GM21723 (cell line): ENCODE results near the gene AZIN2.
A peak's percentile ranks its signal among the peaks of the same experiment; 100 is the strongest.
"Not testable (repeated sequence)": the region's sequence is repeated elsewhere in the genome, so short reads cannot be mapped to it uniquely, and the experiment has no call there.

ENCODE experiments used
- ATAC-seq: cut with Tn5 transposase; IDR thresholded peaks from one replicate; pipeline ENCODE4 v1.9.1; 2021; ENCODE audit warnings: mild to moderate bottlenecking, moderate library complexity; ENCODE audit not compliant: unreplicated experiment

AZIN2 gene

DNA sequence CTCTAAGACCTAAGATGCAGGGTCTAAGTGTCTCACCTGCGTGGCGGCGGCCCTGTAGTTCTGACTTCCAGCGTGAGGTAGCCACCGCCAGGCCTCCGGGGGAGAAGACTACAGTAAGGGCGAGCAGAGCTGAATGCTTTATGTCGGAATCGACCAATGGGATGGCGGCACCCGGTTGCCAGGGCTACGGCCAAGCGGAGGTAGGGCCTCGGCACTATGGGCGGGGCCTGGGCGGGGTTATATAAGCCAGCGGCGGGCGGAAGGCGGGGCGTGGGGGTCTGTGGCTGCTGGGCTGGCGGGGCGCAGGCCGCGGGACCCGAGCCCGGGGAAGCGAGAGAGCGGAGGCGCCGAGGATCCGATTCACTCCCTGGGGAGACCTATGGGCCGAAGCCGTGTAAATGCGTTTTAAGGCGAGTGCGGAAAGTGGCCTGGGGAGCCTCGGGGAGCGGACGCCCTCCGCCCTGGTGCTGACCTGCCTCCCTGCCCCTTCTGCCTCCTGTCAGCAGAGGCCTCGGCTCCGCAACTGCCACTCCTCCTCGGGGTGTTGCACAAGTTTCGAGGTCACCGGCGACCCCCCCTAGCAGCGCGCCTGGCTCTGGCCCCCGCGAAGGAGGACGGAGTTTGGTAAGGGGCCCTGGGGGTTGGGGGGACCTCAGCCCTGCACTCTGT, at the start of gene AZIN2:
TSS of gene AZIN2 (plus strand) at position 269 of the 669 bp plus-strand sequence. CDS start 1,097 bp downstream, outside the sequence.
- peak; percentile 99 for ATAC-seq

DNA sequence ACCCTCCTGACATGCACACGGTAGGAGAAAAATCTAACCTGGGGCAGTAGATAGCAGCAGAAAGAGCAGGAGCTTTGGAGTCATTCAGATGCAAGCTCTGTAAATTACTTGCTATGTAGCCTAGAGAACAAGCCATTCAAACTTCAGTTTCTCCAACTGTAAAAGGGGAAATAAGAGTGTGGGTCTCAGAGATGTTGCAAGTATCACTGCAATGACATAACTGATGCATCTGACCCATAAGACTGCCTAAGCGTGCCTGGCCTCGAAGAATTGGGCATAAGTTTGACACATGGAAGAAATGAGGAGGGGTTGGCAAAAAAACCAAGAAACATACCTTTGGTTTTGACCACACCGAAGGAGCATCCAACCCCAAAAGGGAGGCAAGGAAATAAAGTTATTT, 49.4 kb upstream of the AZIN2 start:
- no peak for ATAC-seq

DNA sequence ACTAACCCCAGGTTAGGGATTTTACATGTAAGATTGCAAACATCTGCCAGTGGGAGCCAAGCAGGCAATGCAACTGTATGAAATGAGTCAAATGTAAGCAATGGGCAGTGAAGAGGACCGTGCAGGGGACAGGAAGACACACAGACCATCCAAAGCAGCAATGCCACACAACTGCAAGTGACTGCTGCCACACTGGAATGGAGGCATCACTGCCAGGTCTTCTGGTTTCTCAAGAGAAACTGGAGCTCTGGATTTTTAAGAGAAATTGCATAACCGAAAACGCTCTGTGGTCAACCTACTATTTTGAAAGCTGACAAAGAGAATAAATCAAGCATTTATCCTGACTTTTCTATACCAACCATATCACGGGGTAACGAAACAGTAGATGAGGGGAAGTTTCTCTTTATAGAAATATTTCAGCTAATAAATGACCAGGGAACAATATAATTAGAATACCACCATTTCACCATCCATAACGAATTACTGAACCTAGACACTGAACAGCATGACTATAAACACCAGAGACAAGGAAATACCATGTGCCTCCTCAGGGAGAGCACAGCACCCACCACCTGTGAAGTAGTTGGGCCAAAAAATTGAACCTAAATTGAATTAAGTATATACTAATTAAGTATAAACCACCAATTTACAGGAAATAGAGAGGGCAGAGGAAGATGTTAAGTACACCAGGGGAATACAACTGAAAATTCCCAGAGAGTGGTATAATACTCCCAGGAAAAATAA, 48.7 kb upstream of the AZIN2 start:
- no peak for ATAC-seq

DNA sequence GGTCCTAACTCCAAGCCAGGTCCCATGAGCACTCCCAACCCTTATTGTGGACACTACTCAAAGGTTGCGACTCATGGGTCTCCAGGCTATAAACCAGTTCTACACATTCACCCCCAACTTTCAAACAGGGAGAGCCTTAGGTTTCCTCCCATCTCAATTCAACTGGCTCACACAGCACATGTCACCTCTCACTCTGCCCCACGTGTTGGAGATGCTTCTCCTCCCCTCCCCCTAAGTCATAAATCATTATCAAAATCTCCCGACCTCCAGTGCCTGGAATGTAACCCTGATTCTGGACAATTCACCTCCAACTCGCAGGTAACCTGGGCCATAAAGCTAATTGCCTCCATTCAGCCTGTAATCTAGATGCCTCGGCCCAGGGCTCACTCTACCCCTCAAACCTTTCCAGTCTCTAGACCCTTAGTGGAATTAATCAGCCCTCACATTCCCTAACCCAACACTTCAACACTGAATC, 44.9 kb upstream of the AZIN2 start:
- ATAC-seq, result no peak

DNA sequence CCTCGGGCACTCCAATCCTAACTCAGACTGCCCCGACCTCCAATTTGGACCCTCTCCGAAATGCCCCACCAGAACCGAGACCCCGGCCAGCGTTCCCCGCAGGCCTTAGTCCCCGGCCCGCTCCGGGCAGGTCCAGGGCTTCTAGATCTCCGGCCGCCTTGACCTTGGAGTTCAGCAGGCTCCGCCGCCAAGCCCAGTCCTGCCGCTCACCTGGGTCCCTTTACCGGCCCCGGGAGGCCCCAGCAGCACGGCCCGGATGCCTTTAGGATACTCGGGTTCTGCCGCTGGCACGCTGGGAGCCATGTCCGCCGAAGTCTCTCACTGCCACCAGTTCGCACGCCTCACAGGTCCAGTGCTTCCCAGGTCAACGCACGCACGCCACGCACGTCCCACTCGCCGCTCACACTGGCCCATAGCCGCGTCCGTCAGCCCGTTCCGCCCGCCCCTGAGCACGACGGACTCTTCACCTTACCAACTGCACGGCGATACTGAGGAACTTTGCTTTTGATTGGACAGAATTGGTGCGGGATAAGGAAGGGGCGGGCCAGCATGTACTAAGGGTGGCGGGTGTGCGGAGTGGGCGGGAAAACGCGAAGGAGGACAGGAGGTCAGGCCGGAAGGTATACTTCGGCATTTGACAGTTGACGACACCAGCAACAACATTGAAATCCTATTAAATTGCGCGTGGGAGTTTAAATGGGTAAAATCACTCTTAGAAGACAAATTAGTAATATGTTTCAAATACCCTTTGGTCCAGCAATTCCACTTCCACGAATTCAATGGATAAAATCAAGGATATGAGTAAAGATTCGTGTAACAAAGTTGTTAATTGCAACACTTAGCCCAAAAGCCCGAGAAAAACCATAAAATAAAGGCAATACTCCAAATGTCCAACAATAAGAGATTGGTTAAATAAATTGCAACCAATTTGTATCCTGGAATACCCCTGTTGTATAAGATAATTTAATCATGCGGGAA, 44.1 kb upstream of the AZIN2 start, which contains the start of gene AK2:
TSS of gene AK2 (minus strand) at position 358 of the 978 bp plus-strand sequence. CDS start at position 303, 55 bp downstream.
- peak; percentile 98 for ATAC-seq

DNA sequence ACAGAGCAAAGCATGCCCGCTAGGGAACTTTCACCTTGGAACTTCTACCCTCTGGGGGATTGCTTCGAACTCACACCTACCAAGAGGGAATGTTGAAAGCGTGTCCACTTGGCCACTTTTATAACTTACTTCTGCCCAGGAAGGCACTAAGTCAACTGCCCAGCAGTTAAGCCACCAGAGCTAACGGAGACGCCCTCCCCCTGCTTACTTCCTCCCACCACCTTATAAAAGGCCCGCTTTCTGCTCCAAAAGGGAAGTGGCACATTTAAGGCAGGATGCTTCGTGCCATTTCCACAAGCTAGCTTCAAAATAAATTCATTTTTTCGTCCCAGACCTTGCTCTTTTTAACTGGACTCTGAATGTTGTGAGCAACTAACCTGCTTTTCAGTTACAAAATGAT, 41.1 kb upstream of the AZIN2 start:
- no peak for ATAC-seq

DNA sequence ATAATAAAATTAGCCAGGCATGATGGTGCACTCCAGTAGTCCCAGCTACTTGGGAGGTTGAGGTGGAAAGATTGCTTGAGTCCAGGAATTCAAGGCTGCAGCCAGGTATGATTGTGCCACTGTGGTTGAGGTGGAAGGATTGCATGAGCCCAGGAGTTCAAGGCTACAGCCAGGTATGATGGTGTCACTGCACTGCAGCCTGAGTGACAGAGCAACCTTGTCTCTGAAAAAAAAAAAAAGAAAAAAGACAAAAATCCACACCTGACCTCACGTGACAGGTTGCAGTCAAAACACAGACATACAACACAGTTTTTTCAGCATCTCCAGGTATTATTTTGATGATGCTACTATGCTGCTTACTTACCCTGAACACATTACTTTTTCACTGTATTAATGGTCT, 39.9 kb upstream of the AZIN2 start:
- ATAC-seq, result no peak

DNA sequence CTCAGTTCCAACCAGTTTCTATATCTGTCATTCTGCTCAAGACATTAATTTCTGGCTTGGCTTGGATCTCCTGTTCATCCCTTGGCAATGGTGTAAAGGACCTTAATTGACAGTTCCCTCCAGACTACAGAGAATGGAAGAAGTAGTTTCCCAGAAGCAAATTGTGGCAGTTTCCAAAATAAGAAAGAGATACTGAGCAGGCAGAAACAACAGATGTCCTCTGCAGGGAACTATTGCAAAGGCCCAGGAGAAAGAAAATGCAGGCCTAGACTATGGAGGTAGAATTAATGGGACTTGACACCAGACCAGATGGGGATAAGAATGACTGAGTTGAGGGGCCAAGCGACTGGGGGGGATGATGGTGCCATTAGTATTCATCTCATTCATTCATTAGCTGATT, 38.1 kb upstream of the AZIN2 start:
- ATAC-seq, result no peak

DNA sequence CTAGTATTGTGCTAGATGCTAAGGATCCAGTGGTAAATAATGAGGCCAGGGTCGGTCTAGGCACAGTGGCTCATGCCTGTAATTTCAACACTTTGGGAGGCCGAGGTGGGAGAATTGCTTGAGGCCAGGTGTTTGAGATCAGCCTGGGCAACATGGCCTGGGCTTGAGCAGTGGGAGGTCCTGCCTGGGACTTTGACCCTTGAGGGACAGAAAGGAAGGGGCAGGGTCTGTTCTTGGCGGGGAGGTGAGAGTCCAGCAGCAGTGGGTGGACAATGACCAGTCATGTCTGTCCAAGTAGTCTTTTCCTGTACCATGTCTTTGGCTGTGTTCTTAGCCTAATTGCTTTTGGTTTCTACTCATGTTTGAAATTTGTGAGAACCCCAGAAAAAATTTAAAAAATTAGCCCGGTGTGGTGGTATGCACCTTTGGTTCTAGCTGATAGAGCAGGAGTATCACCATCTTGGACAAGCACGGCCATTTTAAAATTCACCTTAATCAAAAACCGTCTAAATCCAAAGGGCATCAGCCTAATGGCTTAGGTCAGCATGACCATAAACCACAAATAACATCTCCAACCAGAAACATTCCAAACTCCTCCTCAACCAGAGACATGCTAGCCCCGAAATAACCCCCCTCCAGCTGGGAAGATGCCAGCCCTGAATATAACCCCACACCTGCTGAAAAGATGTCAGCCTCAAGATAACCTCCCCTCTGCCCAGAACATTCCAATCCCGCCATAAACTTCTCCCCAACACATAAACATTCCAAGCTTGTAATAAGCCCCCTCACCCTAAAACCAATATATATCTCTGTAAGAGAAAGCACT, 37.5 kb upstream of the AZIN2 start:
- no peak for ATAC-seq

DNA sequence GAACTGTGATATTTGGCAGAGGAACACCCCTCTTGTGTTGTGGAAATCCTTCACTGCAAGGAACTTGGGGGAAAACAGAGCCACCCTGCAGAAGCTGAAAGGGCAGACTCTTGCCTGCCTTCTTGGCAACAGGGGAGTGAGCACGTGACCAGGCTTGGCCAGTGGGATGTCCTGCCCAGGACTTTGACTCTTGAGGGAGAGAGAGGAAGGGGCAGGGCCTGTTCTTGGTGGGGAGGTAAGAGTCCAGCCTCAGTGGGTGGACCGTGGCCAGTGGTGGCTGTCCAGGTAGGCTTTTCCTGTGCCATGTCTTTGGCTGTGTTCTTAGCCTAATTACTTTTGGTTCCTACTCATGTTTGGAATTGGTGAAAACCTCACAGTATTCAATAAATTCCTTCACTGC, 35.7 kb upstream of the AZIN2 start:
- no peak for ATAC-seq

DNA sequence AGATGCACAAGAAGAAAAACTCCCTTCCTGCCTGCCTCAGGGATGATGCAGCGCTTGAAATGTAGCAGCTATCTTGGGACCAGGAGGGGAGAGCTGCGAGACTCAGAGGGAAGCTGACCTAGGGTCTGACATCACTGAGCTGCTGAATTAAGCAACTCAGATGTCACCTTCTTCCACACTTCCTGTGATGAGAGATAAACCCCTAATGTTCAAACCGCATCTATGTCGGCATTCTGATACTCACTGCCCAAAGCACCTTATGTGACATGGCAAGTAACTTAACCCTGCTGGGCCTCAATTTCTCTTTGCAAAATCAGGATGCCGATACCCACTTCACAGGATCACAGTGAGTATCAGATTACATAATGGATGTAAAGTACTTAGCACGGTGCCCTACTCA, 35.1 kb upstream of the AZIN2 start:
- ATAC-seq, result no peak

DNA sequence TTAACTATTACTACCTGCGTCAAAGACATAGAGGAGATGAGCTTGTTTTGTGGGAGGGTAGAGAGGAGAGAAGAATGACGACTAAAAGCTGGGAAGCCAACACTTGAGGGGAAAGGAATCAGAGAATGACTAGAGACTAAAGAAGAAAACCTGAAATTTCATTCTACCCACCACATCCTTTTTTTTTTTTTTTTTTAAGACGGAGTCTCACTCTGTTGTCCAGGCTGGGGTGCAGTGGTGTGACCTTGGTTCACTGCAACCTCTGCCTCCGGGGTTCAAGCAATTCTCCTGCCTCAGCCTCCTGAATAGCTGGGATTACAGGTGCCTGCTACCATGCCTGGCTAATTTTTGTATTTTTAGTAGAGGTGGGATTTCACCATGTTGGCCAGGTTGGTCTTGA, 34.7 kb upstream of the AZIN2 start:
- not testable (repeated sequence) for ATAC-seq

DNA sequence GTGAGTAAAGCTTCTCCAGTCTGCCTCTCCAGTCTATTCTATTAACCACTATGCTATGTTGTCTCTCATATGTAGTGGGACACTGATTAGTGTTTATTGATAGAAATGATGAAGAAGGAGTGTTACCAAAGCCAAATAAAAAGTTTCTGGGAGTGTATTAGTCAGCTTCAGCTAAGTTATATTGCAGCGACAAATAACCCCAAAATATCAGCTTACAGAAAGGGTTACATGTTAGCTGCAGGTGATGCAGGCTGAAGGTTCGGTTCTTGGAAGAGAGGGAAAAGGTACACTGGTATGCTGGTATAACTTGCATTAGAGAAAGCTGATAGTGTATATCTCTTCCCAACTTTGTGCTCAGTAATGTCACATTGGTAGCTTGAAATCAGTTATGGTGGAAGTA, 33.7 kb upstream of the AZIN2 start:
- ATAC-seq, result no peak

DNA sequence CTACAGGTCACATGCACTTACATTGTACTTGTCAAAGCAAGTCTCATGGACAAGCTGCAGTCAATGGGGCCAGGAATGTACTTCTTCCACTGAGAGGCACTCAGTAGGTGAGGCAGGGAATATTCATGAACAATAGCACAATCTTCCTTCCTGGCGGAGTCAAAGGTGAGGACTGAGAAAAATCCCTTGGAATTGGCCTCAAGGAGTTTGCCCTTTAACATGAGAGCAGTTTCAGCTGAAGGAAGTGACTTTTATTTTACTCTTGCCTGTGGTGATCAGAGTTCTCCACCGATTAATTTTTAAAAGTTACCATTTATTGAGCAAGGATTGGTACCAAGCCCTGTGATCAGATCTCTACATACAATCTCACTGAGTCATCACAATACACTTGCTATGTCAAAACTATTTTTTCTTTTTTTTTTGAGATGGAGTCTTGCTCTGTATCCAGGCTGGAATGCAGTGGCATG, 33.1 kb upstream of the AZIN2 start:
- no peak for ATAC-seq

DNA sequence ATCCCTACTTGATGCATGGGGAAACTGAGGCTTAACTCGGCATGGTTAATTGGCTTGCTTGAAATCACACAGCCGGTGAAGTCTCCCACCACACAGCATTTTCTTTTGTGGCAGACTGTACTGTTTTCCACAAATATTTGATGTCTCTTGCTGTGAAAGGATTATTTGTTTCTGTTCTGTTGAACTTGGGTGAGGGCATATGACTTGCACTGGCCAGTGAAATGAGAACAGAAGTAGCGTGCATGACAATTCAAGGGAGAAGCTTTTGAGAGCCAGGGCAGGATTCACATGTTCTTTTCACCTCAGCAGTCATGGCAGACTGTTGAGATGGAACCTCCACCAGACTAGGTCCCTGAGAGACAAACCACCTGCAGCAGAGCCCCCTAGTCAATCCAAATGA, 32.5 kb upstream of the AZIN2 start:
- ATAC-seq, result no peak

DNA sequence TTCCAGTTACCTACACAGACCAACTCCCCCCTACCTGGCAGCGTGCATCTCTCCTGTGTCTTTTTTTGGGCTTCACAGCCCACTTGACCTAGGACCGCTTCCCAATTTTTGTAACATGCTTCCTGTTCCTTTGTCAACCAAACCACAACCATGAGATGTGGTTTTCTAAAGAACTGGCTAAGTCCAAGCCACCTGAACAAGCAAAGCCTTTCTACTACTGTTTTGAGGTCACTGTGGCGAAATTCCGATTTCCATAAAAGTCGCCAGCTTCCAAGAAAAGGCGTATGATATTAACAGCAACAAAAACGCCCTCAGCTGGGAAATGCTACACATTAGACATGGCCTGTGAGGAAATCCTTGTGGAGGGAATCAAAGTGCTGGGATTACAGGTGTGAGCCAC, 31.6 kb upstream of the AZIN2 start:
- ATAC-seq, result no peak

DNA sequence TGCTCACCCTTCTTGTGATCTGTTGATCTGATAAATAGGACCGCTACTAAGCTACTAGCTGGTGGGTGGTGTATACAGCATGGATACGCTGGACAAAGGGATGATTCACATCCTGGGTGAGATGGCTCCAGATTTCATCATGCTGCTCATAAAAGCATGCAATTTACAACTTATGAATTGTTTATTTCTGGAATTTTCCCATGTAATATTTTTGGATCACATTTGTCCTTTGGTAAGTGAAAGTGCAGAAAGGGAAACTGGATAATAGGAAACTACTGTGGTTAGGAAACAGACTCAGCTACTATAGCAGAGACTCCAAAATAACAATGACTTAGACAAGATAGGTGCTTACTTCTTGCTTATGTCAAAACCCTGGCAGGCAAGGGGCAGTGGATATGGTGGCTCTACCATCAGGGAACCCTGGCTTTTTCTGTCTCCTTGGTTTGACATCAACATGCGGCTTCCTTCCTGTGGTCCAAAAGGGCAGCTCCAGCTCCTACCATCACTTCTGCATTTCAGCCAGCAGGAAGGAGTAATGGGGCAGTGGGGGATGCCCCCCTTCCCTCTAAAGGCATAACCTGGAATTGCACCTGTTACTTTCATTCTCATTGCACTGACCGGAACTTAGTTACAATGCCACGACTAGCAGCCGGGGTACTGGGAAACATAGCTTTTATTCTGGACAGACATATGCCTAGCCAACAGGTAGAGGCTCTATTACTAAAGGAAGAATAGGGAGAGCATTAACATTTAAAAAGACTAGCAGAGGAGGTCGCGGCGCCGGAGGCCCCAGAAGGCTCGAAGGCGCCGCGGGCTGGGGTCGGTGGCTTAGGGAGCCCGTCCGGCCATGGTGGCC, 30.5 kb upstream of the AZIN2 start:
- no peak for ATAC-seq

DNA sequence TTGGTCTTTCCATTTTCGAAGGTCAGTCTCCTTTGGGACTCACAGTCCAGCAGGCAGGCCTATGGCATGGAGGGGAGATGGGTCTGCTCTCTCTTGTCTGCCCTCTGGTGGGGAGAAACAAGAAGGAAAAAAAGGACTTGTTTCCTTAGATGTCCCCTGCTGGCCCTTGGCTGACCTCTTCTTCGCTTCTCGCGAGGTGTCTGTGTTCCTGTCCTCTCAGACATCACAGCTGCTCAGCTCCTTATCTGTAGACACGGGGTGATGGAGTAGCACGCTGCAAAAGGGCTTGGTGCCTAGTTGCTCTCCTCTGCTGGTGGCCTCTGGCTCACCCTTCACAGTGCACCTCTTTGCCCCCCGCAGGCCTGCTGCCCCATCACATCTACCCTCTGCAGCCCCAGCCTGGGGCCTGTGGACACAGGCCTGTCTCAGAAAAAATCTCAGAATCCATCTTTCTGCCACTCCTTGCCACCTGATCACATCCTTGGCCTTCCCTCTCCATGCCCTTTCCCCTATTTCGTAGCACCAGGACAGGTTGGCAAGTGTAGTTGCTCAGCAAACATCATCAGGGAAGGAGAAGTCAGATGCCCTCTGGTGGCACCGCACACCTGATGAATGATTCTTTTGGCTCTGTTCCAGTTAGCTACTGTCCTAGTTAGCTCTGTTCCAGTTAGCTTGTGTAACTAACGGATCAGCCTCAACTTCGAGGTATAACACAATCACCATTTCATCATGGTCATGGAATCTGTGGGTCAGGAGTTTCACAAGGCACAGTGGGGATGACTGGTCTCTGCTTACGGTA, 25.5 kb upstream of the AZIN2 start:
- no peak for ATAC-seq
